GM12878 (cell line): Measurements from ENCODE around the gene CZIB. TPM values are rescaled to one million over a fixed set of nuclear protein-coding genes. Genes with fewer than 3 reads are reported as not detected.

Experiments used
- ATF7 ChIP-seq: fragments of 450-650 bp; IDR thresholded peaks from 2 replicates; pipeline ENCODE4 v1.6.1; 2016; ENCODE audit warnings: low read depth, mild to moderate bottlenecking
- CBFB ChIP-seq: IDR thresholded peaks from 2 replicates; pipeline ENCODE4 v1.6.1; 2016; ENCODE audit warnings: antibody characterized with exemption, low read depth
- CEBPB ChIP-seq, 2 experiments: fragments of 150-350 bp in 1 of 2; IDR thresholded peaks; 2 replicates each; pipeline ENCODE4 v1.6.1; 2012 to 2014; ENCODE audit warnings: low read depth in 2 of 2, low read length in 2 of 2, borderline replicate concordance in 1 of 2, inconsistent platforms in 1 of 2
- FOXM1 ChIP-seq: IDR thresholded peaks from 2 replicates; pipeline ENCODE4 v1.6.1; 2012; ENCODE audit warnings: low read depth, mild to moderate bottlenecking, inconsistent platforms, low read length, moderate library complexity
- HDGF ChIP-seq: fragments of 450-650 bp; IDR thresholded peaks from 2 replicates; pipeline ENCODE4 v1.6.1; 2016; ENCODE audit warnings: antibody characterized with exemption
- NBN ChIP-seq: fragments of 450-650 bp; IDR thresholded peaks from 2 replicates; pipeline ENCODE4 v1.6.1; 2016
- NFIC ChIP-seq: IDR thresholded peaks from 2 replicates; pipeline ENCODE4 v1.6.1; 2012; ENCODE audit warnings: low read depth, mild to moderate bottlenecking, inconsistent platforms, low read length, moderate library complexity
- NFXL1 ChIP-seq: fragments of 450-650 bp; IDR thresholded peaks from 2 replicates; pipeline ENCODE4 v1.6.1; 2017; ENCODE audit warnings: antibody characterized with exemption, mild to moderate bottlenecking, borderline replicate concordance
- PAX5 ChIP-seq: IDR thresholded peaks from 2 replicates; pipeline ENCODE4 v1.6.1; 2011; ENCODE audit warnings: low read depth, low read length, borderline replicate concordance
- POU2F2 ChIP-seq: IDR thresholded peaks from 3 replicates; pipeline ENCODE4 v1.6.1; 2011; ENCODE audit warnings: low read depth, mild to moderate bottlenecking, low read length, borderline replicate concordance
- RCOR1 ChIP-seq: conservative IDR thresholded peaks from 2 replicates; pipeline ENCODE4 v1.6.1; 2012; ENCODE audit warnings: low read depth, low read length, improper control_type of control experiment
- SMARCA5 ChIP-seq: fragments of 450-650 bp; IDR thresholded peaks from 2 replicates; pipeline ENCODE4 v1.6.1; 2017; ENCODE audit warnings: mild to moderate bottlenecking
- SRF ChIP-seq, 2 experiments: IDR thresholded peaks; 2 replicates each; pipeline ENCODE4 v1.6.1; 2011; ENCODE audit warnings: low read depth in 2 of 2, low read length in 2 of 2, mild to moderate bottlenecking in 1 of 2, moderate library complexity in 1 of 2
- YY1 ChIP-seq: IDR thresholded peaks from 2 replicates; pipeline ENCODE4 v1.6.1; 2011; ENCODE audit warnings: low read depth, mild to moderate bottlenecking, low read length
- polyA plus RNA-seq, 11 experiments: library from polyadenylated mRNA; depleted of rRNA in 4 of 11; unstranded in 6 of 11; stranded (reverse) in 5 of 11; fragments of >200 nt; fragmentation: Nextera tagmentation in 4 of 11; fragmentation: Illumina TruSeq in 1 of 11; extraction: Ambion mirVana in 4 of 11; extraction: Trizol in 1 of 11; gene quantifications; 1 replicate in 1 of 11; 2 replicates in 10 of 11; pipeline versions ENCODE4 v1.2.1 to v1.2.3, GENCODE V29; 2011 to 2016; ENCODE audit warnings: inconsistent platforms in 2 of 11, missing spikeins in 2 of 11, low read depth in 1 of 11
- total RNA-seq, 4 experiments: library from RNA; depleted of rRNA in 3 of 4; stranded (reverse); fragments of >200 nt in 3 of 4; fragmentation: Illumina TruSeq in 1 of 4; extraction: Trizol in 1 of 4; gene quantifications; 2 replicates each; pipeline versions ENCODE4 v1.2.1 to v1.2.3, GENCODE V29; 2013 to 2021
- TF ChIP-seq, protein P1 (sequence below): fragments of 450-650 bp; IDR thresholded peaks from 2 replicates; pipeline ENCODE4 v1.6.1; 2017; ENCODE audit warnings: mild to moderate bottlenecking, low read depth, inconsistent platforms; ENCODE audit not compliant: poor library complexity, severe bottlenecking
- TF ChIP-seq, protein P2 (sequence below): IDR thresholded peaks from 2 replicates; pipeline ENCODE4 v1.6.1; 2012; ENCODE audit warnings: low read depth, low read length, improper control_type of control experiment
- TF ChIP-seq, protein P3 (sequence below): fragments of 450-650 bp; formaldehyde crosslinking; IDR thresholded peaks from 2 replicates; pipeline ENCODE4 v1.5.0; 2022; ENCODE audit warnings: mild to moderate bottlenecking, missing genetic modification characterization
- TF ChIP-seq, protein P4 (sequence below): fragments of 150-350 bp; IDR thresholded peaks from 2 replicates; pipeline ENCODE4 v1.6.1; 2014; ENCODE audit warnings: mild to moderate bottlenecking, low read depth, low read length

The CZIB gene
- total and polyA plus RNA-seq, 10 of the 15 experiments (the other 5 are each of a cell fraction or from before 2014, with no cell fraction given), result 36.1 to 68.3 (median 50.4) TPM

DNA sequence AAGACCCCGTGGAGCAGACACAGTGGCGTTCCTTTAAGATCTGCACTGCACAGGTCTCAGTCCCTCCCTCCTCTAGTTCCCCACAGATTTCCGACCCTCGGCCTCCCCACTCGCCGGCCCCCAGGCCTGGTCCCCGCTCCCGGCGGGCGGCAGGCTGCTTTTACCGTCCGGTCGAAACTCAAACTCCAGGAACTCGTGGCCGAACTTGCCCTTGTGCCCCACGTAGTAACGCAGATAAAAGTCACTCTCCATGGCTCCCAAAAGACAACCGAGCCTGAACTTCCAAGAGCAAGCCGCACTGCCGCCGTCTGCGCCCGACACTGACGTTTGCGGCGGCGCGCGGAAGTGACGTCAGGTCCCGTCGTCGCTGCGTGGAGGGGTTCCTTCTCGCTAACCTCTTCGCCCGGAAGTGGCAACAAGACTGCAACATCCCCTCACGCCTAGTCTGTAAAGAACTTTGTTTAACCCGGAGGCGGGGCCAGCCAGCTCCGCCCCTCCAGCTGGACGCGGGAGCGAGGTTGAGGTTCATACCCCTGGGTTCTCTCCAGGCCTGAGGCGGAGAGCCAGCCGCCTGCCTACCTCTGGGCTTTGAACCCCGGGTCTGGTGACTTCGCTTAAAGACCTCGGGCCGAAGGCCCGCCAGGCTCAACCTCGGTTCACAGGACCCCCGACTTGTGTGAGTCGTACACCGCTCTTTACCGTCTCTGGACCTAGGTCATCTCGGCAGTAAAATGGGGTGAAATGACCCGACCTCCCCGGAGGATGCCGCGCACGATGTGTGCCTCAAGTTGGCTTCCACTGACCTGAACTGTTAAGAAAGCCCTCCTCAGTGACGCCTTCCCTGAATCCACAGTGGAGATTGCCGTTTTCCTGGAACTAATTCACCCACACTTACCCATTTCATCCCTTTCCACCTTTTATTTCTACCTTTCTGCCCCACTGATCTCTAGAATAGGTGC is 18.0 kb upstream of the CZIB start, which contains the start of gene MAGOH (continued):
- TF ChIP-seq, protein P1, sequence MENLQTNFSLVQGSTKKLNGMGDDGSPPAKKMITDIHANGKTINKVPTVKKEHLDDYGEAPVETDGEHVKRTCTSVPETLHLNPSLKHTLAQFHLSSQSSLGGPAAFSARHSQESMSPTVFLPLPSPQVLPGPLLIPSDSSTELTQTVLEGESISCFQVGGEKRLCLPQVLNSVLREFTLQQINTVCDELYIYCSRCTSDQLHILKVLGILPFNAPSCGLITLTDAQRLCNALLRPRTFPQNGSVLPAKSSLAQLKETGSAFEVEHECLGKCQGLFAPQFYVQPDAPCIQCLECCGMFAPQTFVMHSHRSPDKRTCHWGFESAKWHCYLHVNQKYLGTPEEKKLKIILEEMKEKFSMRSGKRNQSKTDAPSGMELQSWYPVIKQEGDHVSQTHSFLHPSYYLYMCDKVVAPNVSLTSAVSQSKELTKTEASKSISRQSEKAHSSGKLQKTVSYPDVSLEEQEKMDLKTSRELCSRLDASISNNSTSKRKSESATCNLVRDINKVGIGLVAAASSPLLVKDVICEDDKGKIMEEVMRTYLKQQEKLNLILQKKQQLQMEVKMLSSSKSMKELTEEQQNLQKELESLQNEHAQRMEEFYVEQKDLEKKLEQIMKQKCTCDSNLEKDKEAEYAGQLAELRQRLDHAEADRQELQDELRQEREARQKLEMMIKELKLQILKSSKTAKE, result no peak
- TF ChIP-seq ATF7 (peak; percentile 93), FOXM1 (no peak), CEBPB (IDR thresholded peaks at IDR 0.05; ENCODE audit: borderline replicate concordance in 1 of 2, low read depth in 2 of 2, low read length in 2 of 2) (no peak), SMARCA5 (0 out of 2 replicates have a peak, but pooled peaks have one; percentile 34), NBN (peak; percentile 99), YY1 (peak; percentile 73), HDGF (no peak), PAX5 (peak; percentile 31; the same call in 1 of the 2 replicates), NFXL1 (no peak), NFIC (no peak), SRF (IDR thresholded peaks at IDR 0.05; ENCODE audit: low read depth in 2 of 2, low read length in 2 of 2) (peak in 1 of 2 experiments; percentile 89; a peak in 2 of 4 replicates), POU2F2 (peak; percentile 66; the same call in 2 of the 3 replicates), CBFB (peak; percentile 73), RCOR1 (no peak)
- TF ChIP-seq, protein P2, sequence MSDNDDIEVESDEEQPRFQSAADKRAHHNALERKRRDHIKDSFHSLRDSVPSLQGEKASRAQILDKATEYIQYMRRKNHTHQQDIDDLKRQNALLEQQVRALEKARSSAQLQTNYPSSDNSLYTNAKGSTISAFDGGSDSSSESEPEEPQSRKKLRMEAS, result peak; percentile 72; the same call in 1 of the 2 replicates
- TF ChIP-seq, protein P3, sequence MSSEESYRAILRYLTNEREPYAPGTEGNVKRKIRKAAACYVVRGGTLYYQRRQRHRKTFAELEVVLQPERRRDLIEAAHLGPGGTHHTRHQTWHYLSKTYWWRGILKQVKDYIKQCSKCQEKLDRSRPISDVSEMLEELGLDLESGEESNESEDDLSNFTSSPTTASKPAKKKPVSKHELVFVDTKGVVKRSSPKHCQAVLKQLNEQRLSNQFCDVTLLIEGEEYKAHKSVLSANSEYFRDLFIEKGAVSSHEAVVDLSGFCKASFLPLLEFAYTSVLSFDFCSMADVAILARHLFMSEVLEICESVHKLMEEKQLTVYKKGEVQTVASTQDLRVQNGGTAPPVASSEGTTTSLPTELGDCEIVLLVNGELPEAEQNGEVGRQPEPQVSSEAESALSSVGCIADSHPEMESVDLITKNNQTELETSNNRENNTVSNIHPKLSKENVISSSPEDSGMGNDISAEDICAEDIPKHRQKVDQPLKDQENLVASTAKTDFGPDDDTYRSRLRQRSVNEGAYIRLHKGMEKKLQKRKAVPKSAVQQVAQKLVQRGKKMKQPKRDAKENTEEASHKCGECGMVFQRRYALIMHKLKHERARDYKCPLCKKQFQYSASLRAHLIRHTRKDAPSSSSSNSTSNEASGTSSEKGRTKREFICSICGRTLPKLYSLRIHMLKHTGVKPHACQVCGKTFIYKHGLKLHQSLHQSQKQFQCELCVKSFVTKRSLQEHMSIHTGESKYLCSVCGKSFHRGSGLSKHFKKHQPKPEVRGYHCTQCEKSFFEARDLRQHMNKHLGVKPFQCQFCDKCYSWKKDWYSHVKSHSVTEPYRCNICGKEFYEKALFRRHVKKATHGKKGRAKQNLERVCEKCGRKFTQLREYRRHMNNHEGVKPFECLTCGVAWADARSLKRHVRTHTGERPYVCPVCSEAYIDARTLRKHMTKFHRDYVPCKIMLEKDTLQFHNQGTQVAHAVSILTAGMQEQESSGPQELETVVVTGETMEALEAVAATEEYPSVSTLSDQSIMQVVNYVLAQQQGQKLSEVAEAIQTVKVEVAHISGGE (CRISPR knock-in tag), result no peak
- TF ChIP-seq, protein P4, sequence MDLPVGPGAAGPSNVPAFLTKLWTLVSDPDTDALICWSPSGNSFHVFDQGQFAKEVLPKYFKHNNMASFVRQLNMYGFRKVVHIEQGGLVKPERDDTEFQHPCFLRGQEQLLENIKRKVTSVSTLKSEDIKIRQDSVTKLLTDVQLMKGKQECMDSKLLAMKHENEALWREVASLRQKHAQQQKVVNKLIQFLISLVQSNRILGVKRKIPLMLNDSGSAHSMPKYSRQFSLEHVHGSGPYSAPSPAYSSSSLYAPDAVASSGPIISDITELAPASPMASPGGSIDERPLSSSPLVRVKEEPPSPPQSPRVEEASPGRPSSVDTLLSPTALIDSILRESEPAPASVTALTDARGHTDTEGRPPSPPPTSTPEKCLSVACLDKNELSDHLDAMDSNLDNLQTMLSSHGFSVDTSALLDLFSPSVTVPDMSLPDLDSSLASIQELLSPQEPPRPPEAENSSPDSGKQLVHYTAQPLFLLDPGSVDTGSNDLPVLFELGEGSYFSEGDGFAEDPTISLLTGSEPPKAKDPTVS, result no peak
